GM18519 (cell line): ENCODE results near the gene DIMT1.

Source experiments
- ATAC-seq: cut with Tn5 transposase; IDR thresholded peaks from one replicate; pipeline ENCODE4 v1.9.1; 2021; ENCODE audit warnings: mild to moderate bottlenecking, moderate library complexity; ENCODE audit not compliant: unreplicated experiment, low FRiP score

Gene DIMT1

DNA sequence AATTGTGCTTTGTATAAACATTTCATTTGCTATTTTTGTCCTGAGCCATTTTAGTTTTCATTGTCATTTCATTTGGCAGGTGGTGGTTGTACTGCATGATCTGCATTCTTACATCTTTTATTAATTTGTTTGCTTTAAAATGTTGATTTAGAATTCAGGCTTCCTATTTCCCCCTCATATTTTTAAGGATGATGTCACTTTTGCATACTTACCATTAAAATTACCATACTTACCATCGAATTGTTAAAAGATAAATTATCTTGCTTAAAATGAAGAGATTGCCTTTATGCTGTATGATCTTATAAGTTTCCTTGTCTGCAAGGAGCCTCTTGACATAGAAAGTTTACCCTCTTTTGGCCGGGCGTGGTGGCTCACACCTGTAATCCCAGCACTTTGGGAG, 31.1 kb downstream of the DIMT1 start:
- ATAC-seq, result no peak

DNA sequence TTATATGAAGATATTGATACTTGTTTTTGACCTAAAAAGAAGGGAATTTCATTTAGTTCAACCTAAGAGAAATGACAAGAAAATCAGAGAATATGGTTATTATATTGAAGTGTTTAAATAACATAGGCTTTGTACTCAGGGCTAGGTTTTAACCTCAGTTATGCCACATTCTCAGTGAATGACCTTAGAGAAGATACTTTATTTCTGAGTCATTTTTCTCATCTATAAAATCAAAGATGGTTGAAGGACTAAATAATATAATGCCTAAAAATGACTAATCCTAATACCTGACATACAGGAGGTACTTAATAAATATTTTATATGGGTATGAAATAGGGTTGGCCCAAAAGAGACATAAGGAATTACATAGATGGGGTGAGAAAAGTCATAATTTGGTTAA, 32.3 kb downstream of the DIMT1 start:
- no peak for ATAC-seq

GRCh38 chr5:62369039-62369438, 34.7 kb downstream of the DIMT1 start:
- ATAC-seq, result no peak

GRCh38 chr5:62362701-62363100, 41.0 kb downstream of the DIMT1 start:
- no peak for ATAC-seq

GRCh38 chr5:62354028-62354874, 49.5 kb downstream of the DIMT1 start:
- peak; percentile 87 for ATAC-seq

- no peak for ATAC-seq
Observed at GRCh38 chr5:62348723-62349481, 54.8 kb downstream of the DIMT1 start.

- no peak for ATAC-seq
Observed at GRCh38 chr5:62347928-62348327, 55.8 kb downstream of the DIMT1 start.

DNA sequence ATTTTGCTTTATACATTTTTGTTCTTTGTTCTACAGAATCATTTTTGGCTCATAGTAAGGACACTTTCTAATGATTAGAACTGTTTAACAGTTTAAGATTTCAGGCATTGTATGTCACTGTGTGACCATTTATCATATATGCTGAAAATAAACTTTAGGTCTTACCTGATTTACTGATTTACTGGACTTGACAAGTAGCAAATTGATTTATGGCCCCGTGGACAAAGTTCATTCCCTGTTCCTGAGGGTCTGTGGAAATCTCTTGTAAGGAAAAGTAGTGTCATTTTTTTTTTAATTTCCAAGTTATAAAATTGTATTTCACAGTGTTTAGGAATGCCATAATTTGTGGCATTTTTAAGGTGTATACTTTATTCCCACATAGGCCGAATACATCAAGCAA, 57.0 kb downstream of the DIMT1 start:
- ATAC-seq, result no peak

DNA sequence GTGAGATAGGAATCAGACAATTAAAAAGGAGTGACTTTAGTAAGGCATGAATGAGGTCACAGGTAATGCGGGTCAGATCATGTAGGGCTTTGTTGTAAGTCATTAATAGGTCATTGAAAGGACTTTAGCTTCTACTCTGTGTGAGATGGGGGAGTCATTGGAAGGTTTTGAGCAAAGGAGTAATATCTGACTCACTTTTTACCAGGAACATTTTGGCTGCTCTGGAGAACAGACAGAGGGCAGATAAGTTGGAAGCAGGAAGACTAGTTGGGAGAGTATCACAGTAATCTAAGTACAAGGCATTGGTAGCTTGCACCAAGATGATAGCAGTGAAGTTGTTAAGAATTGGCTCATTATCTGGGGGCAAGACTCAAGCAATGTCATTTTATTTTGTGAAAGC, 60.3 kb downstream of the DIMT1 start:
- ATAC-seq, result no peak

GRCh38 chr5:62342476-62342837, 61.2 kb downstream of the DIMT1 start:
- peak; percentile 24 for ATAC-seq

GRCh38 chr5:62341783-62342475, 61.8 kb downstream of the DIMT1 start:
- ATAC-seq, result peak; percentile 49

DNA sequence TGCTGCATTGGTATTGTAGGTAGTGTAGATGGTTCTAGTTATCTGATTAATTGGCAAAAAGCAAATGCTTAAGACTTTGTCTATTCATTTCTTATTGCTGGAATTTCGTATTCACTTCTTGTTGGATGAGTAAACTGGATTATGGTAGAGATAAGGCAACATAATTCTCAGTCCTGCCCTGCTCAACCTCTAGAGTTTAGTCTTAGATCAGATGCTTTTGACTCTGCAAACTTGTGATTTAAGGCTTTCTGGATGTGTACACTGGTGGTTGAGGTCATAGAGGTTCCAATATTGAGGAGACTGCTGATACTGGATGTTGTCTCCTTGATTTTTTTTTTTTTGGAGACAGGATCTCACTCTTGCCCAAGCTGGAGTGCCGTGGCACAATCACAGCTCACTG, 62.7 kb downstream of the DIMT1 start:
- no peak for ATAC-seq

DNA sequence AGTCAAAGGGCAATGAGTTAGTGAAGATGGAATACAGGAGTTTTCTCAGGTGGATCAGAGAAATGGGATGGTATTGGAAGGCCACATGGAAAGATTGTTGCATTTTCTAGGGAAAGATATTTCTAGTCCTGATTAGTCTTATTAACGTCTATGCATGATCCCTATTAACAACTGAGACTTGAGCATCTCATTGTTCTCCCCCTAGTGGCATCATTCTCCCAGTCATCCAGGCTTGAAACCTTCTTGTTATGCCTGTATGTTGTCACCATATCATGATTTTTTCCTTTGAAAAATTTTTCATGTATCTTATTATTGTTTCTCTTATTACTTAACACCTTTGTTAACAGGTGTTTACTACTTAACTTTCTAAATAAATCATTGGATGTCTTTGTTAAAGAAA, 63.3 kb downstream of the DIMT1 start:
- peak; percentile 36 for ATAC-seq
